TTC549 (cell line): ENCODE data around the gene STRN4.
"Not testable (repeated sequence)": the region's sequence is repeated elsewhere in the genome, so short reads cannot be mapped to it uniquely, and the experiment has no call there.

Experiments
- FAIRE-seq: peaks from 2 replicates; lab custom pipeline; 2012; peaks lifted over from hg19 to GRCh38; lab: Jason Lieb, UNC

The STRN4 gene, protein sequence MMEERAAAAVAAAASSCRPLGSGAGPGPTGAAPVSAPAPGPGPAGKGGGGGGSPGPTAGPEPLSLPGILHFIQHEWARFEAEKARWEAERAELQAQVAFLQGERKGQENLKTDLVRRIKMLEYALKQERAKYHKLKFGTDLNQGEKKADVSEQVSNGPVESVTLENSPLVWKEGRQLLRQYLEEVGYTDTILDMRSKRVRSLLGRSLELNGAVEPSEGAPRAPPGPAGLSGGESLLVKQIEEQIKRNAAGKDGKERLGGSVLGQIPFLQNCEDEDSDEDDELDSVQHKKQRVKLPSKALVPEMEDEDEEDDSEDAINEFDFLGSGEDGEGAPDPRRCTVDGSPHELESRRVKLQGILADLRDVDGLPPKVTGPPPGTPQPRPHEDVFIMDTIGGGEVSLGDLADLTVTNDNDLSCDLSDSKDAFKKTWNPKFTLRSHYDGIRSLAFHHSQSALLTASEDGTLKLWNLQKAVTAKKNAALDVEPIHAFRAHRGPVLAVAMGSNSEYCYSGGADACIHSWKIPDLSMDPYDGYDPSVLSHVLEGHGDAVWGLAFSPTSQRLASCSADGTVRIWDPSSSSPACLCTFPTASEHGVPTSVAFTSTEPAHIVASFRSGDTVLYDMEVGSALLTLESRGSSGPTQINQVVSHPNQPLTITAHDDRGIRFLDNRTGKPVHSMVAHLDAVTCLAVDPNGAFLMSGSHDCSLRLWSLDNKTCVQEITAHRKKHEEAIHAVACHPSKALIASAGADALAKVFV

GRCh38 chr19:46746281-46747057 lies at the start of gene STRN4:
STRN4 (minus strand) TSS chr19:46746450; CDS start chr19:46746430, 20 bp downstream.
- FAIRE-seq: no peak

DNA sequence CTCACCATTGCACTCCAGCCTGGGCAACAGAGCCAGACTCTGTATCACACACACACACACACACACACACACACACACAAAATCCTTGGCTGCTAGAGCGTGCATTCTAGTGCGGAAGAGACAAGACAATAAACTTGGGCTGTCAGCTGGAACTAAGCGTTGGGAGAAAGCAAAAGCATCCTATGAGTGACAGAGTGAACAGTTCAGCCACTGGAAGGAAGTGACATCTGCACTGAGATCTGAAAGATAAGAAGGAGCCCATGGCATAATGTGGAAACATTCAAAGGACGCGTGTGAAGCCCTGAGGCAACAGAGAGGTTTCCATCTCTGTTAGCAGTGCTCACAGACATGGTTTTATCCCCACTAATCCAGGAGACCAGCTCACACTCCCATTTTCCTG lies 45.7 kb upstream of the STRN4 start:
- no peak for FAIRE-seq

- no peak for FAIRE-seq
Observed at GRCh38 chr19:46789371-46789770, 43.1 kb upstream of the STRN4 start.

DNA sequence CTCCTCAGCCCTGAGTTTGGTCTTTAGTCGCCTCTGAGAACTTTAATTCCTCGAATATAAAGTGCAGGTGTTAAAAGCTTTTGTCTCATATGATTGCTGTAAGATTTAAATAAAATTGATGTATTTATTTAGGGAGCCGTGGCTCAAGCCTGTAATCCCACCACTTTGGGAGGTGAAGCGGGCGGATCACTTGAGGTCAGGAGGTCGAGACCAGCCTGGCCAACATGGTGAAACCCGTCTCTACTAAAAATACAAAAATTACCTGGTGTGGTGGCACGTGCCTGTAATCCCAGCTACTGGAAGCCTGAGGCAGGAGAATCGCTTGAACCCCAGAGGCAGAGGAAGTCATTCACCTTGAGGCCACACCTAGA lies 42.7 kb upstream of the STRN4 start:
- no peak for FAIRE-seq

DNA sequence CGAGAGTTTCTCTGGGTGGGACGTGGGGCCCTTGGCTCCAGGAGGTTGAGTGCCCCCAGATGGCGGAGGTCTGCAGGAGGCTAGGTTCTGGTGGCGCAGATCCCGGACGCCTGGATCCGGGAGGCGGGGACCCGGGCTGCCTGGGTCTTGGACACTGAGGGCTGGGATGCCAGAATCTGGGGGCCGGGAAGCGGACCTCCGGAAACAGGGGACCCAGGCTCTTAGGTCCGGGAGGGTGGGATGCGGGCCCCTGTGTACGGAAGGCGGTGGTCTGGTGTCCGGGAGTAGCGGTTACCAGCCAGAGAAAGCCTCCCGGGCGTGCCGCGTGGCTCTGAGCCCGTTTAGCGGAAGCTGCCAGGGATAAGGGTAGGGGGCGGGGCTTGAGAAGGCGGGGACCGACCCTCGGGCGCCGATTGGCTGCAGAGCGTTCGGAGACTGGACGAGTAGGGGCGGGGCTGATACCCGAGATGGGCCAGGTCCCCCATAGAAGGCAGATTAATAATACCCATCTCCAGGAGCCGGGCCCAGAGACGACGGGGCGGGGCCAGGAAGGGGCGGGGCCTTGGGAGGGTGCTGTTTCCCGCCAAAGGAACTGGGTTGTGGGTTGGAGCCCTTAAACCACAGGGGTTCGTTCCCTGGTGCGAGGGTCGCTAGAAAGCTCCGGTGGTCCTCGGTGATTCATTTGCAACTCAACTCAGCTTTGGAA lies 42.2 kb upstream of the STRN4 start, which contains the start of gene SLC1A5:
Gene SLC1A5 (minus strand): TSS at position 333 of the 706 bp plus-strand sequence. CDS start 629 bp downstream, outside the sequence.
- FAIRE-seq: peak; percentile 17

GRCh38 chr19:46787331-46788261 lies 41.3 kb upstream of the STRN4 start:
- FAIRE-seq: no peak

GRCh38 chr19:46787040-46787330 lies 40.7 kb upstream of the STRN4 start:
- FAIRE-seq: no peak

GRCh38 chr19:46786236-46787039 lies 40.2 kb upstream of the STRN4 start:
- FAIRE-seq: no peak

- no peak for FAIRE-seq
Observed at GRCh38 chr19:46785980-46786235, 39.7 kb upstream of the STRN4 start.

- FAIRE-seq: no peak
Observed at GRCh38 chr19:46785054-46785979, 39.1 kb upstream of the STRN4 start.

GRCh38 chr19:46784262-46785053 lies 38.2 kb upstream of the STRN4 start:
- FAIRE-seq: no peak

GRCh38 chr19:46783670-46784069 lies 37.4 kb upstream of the STRN4 start:
- no peak for FAIRE-seq

- FAIRE-seq: no peak
Observed at GRCh38 chr19:46782355-46783019, 36.2 kb upstream of the STRN4 start.

DNA sequence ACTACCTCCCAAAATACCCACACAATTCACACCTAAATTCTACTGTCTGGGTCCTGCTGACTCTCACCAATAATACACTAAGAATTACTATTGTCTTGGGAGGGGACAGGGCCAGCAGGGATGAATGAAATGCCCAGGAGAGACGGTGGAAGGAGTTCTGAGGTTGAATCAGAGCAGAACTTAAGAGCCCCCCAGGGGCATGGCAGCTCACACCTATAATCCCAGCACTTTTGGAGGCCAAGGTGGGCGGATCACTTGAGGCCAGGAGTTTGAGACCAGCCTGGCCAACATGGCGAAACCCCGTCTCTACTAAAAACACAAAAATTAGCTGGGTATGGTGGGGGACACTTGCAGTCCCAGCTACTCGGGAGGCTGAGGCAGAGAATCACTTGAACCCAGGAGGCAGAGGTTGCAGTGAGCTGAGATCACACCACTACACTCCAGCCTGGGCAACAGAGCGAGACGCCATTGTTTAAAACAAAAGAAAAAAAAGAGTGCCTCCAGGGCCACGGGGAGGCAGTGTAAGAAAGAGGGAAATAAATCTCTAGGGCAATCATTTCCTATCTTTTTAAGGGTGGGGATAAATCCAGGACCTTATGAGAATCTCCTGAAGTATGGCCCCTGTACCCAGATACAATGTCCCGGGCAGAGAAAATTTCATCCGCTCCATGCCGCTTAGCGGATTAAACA lies 31.9 kb upstream of the STRN4 start:
- not testable (repeated sequence) for FAIRE-seq

- no peak for FAIRE-seq
Observed at GRCh38 chr19:46776927-46777911, 31.0 kb upstream of the STRN4 start.

DNA sequence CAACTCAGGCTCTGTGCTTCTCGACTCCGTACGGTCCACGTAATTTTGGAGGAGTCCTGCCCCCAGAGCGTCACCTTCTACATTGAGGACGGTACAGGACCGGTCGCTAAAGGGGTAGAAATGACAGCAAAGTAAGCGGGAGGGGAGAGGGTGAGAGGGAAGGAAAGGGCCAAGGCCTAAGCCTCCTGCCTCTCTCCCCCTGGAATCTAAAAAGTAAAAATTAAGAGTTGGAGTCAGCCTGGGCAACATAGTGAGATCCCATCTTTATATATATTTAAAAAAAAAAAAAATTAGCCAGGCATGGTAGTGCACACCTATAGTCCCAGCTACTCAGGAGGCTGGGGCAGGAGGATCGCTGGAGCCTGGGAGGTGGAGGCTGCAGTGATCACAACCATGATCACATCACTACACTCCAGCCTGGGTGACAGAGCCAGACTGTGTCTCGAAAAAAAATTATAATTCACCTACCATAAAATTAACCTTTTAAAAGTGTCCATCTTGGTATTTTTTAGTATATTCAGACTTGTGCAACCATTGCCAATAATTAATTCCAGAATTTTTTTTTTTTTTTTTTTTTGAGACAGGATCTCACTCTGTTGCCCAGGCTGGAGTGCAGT lies 29.5 kb upstream of the STRN4 start:
- no peak for FAIRE-seq
